ENCODE measurements around the gene CREG1.

- TF ChIP-seq CTCF (IDR thresholded peaks at IDR 0.05) (no peak), POLR2AphosphoS5 (IDR thresholded peaks at IDR 0.05) (peak; percentile 84 to 94 (median 88))
Observed at GRCh38 chr1:167553136-167554027, at the start of gene CREG1.

All from sigmoid colon (tissue), 4 donors.